HG02870 (cell line): ENCODE measurements around the gene LNPEP.

Experiments used
- ATAC-seq: cut with Tn5 transposase; IDR thresholded peaks from one replicate; pipeline ENCODE4 v1.9.1; 2021; ENCODE audit warnings: mild to moderate bottlenecking, moderate library complexity; ENCODE audit not compliant: unreplicated experiment

Gene LNPEP

DNA sequence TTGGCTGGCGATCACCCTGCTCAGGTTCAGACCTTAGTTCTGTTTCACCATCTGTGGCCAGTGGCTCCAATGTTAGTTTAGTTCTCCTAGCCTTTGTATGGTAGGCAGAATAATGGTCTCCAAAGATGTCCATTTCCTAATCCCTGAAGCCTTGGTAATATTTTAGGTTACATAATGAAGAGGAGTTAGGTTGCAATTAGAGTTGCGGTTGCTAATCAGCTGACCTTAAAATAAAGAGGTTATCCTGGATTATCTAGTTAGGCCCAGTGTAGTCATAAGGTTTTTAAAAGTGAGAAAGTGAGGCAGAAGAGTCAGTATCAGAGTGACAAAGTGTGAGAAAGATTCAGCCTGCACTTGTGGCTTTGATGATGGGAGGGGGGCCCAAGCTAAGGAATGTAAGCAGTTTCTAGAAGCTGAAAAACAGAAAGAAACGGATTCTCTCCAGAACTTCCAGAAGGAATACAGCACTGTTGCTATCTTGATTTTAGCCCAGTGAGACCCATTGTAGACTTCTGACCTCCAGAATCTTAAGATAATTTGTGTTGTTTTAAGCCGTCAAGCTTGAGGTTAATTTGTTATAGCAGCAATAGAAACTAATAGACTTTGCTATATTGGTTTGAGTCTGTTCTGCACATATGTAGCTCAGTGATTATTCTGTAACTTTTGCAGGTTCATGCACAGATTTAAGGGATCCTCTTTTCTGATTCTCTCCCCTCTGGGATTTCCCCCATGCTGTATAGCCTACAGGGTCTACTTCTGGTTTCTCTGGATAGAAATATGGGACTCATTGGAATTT is 21.6 kb downstream of the LNPEP start:
- peak; percentile 62 for ATAC-seq

DNA sequence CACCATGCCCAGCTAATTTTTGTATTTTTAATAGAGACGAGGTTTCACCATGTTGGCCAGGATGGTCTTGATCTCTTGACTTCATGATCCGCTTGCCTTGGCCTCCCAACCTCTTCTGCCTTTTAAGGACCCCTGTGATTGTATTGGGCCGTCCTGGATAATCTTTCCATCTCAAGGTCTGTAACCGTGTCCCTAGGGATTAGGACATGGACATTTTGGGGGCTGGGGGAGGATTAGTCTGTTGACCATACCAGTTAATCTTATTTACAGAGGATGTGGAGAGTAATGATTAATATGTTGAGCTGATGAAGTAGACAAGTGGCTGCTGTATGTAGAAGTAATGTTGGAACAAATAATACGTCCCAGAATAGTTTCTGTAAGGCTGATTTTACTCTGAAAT is 23.1 kb downstream of the LNPEP start:
- no peak for ATAC-seq

DNA sequence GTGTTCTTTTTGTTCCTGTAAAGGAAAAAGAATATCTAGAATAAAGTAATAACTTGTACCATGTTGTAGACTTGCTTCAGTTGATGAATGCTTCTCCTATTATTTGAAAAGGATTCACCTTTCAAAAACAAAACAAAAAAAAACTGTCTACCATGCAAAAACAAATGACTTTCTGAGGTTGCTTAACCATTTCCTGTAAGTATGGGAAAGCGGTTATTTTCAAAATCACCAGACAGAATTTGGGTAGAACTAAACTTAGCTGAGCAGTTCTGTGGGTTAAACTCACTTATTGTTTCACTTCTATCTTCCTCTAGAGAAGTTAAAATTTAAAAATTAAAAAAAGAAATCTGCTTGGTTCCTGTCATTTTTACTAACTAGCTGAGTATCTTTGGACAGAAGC is 25.2 kb downstream of the LNPEP start:
- ATAC-seq, result peak; percentile 57

DNA sequence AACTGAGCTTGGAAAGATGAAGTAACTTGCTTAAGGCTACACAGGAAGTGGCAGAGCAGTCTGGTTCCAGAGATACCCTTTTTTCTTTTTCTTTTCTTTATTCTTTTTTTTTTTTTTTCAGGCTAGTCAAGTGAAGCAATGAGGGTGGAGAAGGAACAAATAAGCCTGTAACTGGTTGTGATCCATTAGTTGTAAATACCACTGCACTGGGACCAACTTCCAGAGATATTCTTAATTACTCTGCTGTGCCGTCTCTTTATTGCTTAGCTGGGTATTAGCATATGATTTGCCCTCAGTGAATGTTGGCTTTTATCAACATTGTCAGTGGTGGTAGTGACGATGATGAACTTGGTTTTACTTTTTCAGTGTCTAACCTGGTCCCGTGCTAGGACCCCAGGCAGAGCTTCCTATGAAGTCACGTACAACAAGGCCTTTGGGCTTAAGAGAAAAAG is 26.7 kb downstream of the LNPEP start:
- ATAC-seq, result no peak

DNA sequence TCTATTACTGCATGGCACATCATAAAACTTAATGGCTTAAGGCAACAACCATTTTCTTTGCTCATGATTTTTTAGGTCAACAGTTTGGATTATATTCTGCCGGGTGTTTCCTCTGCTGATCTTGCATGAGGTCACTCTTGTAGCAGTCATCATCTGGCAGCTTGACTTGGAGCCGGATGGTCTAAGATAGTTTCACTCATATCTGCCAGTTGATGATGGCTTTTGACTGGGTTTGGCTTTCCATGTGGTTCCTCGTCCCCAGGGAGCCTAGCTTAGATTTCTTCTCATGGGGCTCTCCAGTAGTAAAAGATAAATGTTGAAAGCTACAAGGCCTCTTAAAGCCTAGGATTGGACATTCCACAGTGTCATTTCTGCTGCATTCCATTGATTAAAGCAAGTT is 27.4 kb downstream of the LNPEP start:
- ATAC-seq, result peak; percentile 34

DNA sequence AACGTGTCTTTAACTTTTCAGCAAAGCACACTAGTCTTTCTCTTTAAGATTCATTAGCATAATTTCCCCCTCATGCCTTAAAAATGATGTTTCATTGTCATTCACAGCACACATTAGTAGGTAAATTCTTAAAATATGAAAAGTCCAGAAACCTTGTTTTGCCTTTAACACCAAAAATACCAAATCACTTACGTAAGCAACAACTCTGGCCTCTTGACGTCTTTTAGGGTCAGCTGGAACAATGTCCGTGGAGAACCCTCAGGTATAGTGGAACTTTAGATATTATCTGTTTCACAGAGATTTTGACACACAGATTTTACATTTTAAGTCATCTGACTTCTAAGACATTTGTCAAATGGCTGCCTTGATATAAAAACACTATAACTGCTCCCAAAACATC is 30.9 kb downstream of the LNPEP start:
- ATAC-seq, result no peak

DNA sequence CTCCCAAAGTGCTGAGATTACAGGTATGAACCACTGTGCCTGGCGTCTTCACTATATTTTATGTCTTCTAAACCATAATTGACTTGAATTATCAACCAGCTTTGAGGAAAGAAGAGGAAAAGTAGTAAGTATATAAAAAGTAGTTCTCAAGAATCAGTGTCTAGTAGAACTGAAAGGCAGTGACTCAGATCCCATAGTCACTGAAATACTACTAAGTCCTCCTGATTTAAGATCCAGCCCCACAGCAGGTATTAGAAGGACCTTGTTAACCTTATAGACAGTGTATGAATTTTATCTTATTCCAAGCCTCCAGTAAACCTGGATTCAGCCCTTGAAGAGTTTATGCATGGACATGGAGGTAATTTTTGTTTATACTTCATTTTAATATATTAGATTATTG is 31.5 kb downstream of the LNPEP start:
- ATAC-seq, result no peak

DNA sequence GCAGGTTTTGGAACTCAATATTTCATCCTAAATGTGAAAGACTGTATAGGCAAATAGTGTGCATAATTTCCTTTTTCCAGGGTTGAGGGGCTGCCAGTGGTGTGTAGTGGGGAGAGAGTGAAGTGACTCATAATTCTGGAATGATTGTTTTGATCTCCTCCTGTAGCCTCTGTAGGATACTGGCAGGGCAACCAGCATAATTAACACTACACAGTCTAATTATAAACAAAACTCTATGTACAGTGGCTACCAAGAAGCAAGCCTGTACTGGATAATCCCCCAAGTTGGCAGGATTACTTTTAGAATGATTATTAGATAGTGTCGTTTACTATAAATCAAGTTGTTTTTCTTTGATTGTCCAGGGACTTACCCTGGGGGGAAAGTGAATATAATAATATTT is 32.2 kb downstream of the LNPEP start:
- no peak for ATAC-seq

DNA sequence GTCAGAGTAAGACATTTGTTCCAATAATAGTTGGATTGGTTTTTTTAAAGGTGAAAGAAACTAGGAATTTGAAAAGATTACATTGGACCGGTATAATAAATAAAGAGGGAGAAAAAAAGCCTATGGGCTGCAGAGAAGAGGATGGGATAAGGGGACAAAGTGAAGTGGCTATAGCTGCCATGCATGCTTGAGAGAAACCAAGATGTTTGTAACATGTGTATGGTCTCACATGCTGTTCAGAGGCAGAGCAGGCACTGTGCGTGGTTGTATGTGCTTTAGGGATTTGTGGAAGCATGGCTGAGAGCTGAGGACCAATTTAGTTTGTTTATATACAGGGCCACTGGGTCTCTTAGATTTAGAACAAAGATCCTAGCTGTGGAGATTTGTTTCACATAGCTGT is 32.7 kb downstream of the LNPEP start:
- ATAC-seq, result no peak

DNA sequence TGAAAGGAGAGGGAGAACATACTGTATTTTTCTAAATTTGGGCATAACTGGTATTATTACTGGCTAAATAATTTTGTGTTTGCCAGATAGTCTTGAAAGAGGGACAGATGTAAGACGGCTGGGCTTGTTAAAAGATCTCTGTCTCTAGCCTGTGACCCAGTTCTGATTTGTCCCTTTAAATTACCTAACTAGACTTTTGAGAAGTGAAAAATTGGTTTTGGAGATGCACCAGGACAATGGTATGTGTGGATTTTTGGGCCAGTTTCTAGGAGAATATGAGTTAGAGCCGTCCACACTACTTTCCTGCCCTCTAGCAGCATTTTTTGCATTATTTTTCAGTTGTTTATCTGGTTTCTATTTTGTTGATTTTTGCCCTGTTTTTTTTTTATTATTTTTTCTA is 33.5 kb downstream of the LNPEP start:
- ATAC-seq, result no peak

DNA sequence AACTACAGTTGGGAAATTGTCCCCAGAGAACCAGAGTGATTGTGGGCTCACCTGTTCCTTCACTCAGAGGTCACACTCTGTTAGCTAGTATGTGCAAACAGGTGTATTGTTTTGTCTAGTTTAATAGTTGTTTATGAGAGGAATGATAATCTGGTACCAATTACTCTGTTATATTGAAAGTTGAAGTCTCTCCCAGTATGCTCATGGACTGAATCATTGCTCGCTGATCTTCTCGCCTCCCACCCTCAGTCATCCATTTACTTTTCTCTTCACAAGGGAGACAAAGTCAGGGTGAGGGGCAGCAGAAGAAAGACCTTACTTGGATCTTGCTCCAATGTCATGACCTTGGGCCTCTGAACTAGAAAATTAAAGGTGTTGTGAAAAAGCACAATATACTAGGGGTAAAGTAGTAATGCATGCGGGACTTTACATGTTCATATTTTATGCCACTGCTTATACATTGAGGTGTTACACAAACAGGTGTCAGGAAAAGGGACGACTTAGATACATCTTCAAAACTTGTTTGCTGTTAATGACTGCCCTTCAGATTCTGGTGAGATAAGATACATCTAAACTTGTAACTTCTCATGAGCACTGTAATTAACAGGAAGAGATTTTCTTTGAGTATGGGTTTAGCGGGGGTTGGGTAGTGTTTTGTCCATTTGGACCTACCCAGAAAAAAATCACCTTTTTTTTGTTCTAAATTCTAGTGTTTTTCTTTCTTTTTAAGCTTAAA is 36.9 kb downstream of the LNPEP start:
- ATAC-seq, result no peak

DNA sequence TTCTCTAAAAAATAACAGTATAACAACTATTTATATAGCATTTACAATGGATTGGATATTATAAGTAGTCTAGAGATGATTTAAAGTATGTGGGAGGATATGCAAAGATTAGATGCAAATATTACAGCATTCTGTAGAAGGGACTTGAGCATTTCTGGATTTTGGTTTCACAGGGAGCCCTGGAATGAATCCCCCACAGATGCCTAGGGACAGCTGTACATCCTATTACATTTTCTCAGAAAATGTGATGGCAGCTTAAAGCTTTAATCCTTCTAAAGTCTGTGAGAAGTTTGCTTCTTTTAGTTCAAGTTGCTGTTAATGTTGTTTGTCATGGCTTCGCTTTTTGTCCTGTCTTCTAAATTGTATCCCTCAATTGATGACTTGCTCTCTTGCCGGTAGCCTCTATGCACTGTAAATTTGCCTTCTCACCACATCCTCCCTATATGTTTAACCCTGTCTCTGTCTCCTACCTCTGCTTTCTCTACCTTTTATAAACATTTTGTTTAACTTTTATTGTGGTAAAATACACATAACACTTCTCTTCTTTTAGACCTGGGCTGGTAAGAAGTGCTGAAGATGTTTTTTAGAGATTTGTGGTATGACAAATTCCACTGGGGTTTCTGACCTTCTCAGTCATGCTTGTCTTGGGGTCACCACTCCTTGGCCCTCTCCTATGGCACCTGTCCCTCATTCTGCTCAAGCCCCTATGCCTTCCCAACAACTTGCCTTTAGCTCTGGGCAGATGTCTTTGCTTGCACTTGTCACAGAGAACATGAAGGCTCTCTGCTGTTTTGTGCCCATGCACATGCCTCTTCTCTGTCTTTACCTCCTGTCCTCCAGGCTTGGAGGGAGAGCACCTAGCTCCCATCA is 37.9 kb downstream of the LNPEP start:
- ATAC-seq, result no peak

DNA sequence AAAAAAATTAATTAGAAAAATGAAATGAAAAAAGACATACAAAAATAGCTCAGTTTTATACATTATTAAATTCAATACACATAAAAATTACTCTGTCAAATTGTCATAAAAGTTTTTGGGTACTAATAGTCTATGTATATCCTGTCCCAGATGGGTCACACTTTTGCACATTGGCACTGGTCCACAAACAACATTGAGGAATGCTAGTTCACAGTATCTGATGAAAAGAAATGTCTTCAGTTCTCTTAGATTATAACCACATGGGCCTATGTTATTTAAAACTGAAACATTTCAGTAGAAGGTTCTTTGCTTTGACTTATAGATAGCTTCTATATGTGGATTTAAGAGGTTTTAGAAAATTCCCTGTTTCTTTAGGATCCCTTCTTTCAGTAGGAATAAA is 39.8 kb downstream of the LNPEP start:
- no peak for ATAC-seq

DNA sequence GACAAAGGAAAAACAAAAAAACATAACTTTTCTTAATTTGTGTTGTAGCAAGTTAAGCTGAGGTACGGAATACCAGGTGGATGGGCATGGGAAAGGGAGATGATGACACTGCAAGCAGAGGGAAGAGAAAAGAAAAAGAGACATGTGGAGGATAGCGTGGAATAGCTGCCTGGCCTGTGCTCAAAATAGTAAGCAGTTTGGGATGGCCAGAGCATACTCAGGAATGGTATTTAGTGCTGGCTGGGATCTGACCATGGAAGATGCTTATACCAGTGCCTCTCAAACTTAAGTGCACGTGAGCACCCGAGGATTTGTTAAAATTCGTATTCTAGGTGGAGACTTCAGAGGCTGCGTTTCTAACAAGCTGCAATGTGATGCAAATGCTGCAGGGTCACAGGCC is 41.3 kb downstream of the LNPEP start:
- ATAC-seq, result no peak

DNA sequence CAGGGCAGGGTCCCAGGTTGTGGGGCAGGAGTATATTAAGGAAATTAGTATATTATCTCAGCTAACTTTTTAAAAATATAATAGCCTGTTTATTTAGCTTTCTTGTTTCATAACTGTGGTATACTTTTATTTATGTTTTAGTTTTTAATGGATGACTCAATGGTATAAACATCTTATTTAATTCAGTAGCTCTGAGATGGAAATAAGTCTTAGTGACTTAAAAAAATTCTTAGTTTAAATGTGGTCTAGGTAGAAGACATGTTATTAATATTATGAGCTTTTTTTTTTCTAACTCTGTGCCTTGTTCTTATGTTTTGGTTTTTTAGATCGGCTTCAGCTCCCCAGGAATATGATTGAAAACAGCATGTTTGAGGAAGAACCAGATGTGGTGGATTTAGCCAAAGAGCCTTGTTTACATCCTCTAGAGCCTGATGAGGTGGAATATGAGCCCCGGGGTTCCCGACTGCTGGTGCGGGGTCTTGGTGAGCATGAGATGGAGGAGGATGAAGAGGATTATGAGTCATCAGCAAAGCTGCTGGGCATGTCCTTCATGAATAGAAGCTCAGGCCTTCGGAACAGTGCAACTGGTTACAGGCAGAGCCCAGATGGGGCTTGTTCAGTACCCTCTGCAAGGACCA is 43.1 kb downstream of the LNPEP start:
- no peak for ATAC-seq

DNA sequence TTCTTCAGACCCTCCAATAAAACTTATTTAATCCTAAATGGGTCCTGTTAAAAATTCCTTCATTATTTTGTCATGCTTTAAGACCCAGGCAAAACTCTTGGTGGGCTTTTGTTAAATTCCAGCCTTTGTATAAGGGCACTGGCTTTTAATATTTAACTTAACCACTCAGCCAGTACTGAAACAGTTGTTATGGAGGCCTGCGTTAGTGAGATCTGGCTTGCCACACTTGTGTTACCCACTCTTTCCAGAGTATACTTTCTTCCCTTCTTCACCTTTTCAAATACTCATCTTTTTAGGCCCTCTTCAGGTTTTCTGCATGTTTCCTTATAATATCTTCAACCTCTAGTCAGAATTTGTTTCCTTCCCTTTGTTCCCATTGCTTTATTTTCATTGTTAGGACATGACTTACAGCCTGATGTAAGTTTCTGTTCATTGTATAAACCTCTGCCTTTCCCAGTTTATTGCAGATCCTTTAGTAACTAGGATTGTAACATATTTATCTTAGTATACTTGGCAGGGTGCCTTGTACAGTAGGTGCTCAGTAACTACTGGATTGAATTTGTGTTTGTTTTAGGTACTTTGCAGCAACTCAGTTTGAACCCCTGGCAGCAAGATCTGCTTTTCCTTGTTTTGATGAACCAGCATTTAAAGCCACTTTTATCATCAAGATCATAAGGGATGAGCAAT is 48.8 kb downstream of the LNPEP start:
- ATAC-seq, result no peak

DNA sequence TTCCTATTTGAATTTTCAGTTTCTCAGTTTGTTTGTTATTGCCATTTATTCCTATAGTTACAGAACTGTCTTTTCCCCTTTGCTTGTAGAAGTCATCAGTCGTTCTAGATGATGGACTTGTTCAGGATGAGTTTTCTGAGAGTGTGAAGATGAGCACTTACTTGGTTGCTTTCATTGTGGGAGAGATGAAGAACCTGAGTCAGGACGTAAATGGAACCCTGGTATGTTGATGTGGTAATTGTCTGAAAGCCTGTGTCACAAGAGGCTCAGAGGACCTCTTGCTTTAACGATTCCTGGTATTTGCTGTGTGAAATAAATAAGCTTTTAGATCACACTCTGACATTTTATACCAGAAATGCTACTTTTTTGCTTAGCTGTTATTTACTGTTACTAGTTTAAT is 50.6 kb downstream of the LNPEP start:
- ATAC-seq, result no peak

DNA sequence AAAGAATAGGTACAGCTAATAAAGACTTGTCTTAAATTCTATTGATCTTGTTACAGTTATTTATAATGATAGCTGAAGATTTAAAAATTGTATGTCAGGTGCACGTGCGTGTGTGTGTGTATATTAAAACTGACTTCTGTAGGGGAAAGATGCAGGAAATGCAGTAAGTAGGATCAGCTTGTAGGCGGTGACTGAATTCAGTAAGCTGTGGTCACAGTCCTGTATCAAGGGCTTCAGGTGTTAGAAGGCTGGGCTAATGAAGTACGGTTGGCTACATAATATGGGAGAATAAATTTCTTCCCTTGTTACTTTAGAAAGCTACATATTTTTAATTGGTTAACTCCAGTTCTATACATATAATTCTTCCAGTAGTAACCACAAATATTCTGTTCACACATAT is 54.2 kb downstream of the LNPEP start:
- ATAC-seq, result no peak

DNA sequence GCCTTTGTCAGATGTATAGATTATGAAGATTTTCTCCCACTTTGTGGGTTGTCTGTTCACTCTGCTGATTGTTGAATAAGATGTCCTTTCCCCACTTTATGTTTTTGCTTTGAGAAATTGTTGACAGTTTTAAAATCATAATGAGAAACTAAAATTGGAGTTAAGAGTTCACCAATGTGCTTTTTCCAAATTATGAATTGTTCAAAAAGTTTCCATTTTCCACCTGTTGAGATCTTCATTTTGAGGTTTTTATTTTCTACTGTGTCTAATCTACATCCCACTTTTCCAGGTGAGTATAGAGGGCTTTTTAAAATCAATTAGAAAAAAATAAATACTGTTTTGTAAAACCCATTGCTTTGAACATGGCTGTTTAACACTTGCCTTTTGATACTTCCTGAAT is 55.8 kb downstream of the LNPEP start:
- ATAC-seq, result no peak

DNA sequence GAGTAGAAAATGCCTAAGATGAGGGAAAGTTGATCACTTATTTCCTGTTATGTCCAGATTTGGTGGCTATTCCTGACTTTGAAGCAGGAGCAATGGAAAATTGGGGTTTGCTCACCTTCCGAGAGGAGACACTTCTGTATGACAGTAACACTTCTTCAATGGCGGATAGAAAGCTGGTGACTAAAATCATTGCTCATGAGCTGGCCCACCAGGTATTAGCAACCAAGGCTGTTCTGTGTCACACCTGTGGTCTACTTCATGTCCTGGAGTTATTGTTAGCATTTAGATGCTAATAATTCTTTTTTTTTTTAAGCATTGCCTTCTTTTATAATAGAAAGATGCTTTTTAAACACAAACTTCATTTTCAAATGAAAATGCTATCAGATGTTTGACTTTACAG is 57.9 kb downstream of the LNPEP start:
- ATAC-seq, result no peak
